ES-I3 (cell line): ENCODE results near the gene DMD.

Experiments
- H3K36me3 ChIP-seq: 2 replicates; pipeline ENCODE4 v1.6.1; 2013; ENCODE audit warnings: mild to moderate bottlenecking, low read length, control low read depth, moderate library complexity; ENCODE audit not compliant: insufficient read depth
- H3K4me1 ChIP-seq: 2 replicates; pipeline ENCODE4 v1.6.1; 2013; ENCODE audit warnings: mild to moderate bottlenecking, control low read depth, low read length; ENCODE audit not compliant: insufficient read depth
- H3K9ac ChIP-seq: 2 replicates; pipeline ENCODE4 v1.6.1; 2013; ENCODE audit warnings: low read depth, mild to moderate bottlenecking, low read length, moderate library complexity
- H3K9me3 ChIP-seq: 2 replicates; pipeline ENCODE4 v1.6.1; 2013; ENCODE audit warnings: mild to moderate bottlenecking, low read length, moderate library complexity; ENCODE audit not compliant: control insufficient read depth, insufficient read depth

The DMD gene

DNA sequence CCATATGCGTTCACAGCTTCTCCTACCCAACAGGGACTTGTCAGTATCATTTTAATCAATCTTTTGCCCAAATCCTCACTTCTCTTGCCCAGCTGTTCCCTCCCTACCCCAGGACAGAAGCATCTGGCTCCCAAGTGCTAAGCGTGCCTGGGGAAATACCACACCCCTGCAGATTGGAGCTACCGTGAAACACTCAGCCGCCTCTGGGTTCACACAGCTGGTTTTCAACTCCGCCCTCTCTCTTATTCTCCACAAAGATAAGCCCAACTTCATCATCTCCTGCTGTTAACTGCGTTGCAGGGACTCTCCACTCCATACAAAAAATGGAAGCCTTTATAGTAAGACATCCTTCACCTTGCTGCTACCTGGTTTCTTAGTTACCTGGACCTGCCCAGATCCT lies 1992.2 kb downstream of the DMD start:
- Histone ChIP-seq H3K36me3 (no peaks in the 10 kb centered on the region), H3K4me1 (peaks cover 8% of the 10 kb centered on the region; the same call in 1 of the 2 replicates), H3K9ac (no peak overlapping the region), H3K9me3 (no peaks in the 10 kb centered on the region)

- H3K4me1 ChIP-seq, result peaks cover 5% of the 10 kb centered on the region; the same call in 1 of the 2 replicates
- no peaks in the 10 kb centered on the region for H3K9me3 ChIP-seq
- no peak overlapping the region for H3K9ac ChIP-seq
- no peaks in the 10 kb centered on the region for H3K36me3 ChIP-seq
These were observed 1994.3 kb downstream of the DMD start for GRCh38 chrX:31217084-31217483.

GRCh38 chrX:31215277-31215815 lies 1996.0 kb downstream of the DMD start:
- Histone ChIP-seq H3K36me3 (no peaks in the 10 kb centered on the region), H3K9me3 (no peaks in the 10 kb centered on the region), H3K4me1 (no peaks in the 10 kb centered on the region), H3K9ac (no peak overlapping the region)

DNA sequence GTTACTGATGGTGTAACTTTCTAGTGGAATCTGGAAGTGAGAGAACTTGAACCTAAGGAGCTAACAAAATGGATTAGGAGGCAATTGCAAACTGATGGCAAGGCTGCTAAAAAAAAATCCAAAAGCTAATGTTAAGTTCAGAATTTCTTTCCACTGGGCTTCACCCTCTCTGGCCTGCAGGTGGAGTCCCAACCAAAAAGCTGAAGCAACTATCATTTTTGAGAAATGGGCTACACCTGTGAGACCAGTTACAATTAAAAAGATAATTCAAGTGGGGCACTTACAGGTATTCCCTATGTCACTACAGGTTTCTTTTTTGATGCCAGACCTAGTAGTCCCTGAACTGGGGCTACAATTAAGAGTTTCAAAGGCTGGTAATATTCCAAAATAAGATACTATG lies 1997.4 kb downstream of the DMD start:
- no peak overlapping the region for H3K9ac ChIP-seq
- H3K9me3 ChIP-seq, result no peaks in the 10 kb centered on the region
- H3K36me3 ChIP-seq, result no peaks in the 10 kb centered on the region

GRCh38 chrX:31212856-31213748 lies 1998.2 kb downstream of the DMD start:
- Histone ChIP-seq H3K36me3 (no peaks in the 10 kb centered on the region), H3K9me3 (no peaks in the 10 kb centered on the region), H3K9ac (no peak overlapping the region), H3K4me1 (peaks cover 4% of the 10 kb centered on the region; the same call in 1 of the 2 replicates)

More for the DNA sequence above, 1997.4 kb downstream of the DMD start:
- H3K4me1 ChIP-seq, result peaks cover under 1% of the 10 kb centered on the region; the same call in 1 of the 2 replicates

DNA sequence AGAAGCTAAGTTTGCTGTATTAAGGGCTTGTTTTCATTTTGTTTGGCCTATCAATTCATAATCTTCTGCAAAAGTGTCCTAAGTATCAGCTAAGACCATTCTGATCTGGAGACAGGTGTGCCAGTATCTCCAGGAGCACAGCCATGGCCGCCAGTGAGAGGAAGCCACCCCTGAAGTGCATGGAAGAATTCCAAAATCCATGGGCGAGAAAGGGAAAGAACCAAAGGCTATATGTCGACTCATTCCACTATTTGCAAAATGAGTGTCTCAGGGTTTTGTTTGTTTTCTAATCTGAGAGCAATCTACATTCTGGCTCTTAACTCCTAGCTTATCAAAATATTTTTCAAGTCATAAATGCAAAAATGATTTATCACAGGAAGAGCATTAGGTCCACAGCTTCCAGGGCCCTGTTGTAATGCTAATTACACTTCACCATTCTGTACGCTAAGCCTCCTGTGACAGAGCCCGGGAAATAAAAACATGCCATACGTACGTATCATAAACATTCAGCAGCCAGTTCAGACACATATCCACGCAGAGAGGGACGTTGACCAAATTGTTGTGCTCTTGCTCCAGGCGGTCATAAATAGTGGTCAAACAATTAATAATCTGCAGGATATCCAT lies 2002.2 kb downstream of the DMD start:
- peaks cover 4% of the 10 kb centered on the region; the same call in 1 of the 2 replicates for H3K4me1 ChIP-seq
- H3K9ac ChIP-seq, result no peak overlapping the region
- H3K9me3 ChIP-seq, result no peaks in the 10 kb centered on the region
- no peaks in the 10 kb centered on the region; the same call in 1 of the 2 replicates for H3K36me3 ChIP-seq

DNA sequence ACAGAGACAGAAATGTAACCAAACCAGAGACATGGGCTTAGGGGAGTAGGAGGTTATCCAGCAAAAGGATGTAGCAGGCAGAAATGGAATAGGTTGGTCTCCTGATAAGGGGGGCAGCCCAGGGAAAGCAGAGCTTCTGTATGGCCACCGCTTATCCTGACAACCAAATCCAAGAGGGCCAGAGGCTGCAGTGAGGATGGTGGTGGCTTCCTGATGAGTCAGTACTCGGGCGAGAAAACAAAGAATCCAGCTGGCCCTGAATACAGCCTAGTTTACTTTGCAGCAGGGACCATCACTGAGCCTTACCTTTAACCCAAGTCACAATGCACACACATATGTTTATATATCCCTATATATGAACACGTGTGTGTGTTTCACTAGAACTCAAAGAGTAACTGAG lies 2009.8 kb downstream of the DMD start:
- Histone ChIP-seq H3K36me3 (no peaks in the 10 kb centered on the region), H3K4me1 (peaks cover 12% of the 10 kb centered on the region; the same call in 1 of the 2 replicates), H3K9ac (no peak overlapping the region), H3K9me3 (no peaks in the 10 kb centered on the region)

GRCh38 chrX:31200430-31200829 lies 2010.9 kb downstream of the DMD start:
- no peak overlapping the region for H3K9ac ChIP-seq
- no peaks in the 10 kb centered on the region for H3K9me3 ChIP-seq
- H3K4me1 ChIP-seq, result peaks cover 12% of the 10 kb centered on the region; the same call in 1 of the 2 replicates
- H3K36me3 ChIP-seq, result no peaks in the 10 kb centered on the region

DNA sequence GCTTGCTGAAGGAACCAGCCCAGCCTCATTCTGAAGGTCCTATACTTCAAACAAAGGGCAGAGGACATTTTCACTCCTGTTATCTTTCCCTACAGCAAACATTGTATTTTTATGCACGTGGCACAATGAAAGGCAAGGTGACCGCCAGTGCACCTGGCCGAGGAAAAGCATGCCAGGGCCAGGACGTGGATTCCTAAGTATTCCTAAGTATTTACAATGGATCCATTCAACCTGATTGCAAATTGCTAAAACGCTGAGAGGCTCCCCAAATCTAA lies 2011.6 kb downstream of the DMD start:
- Histone ChIP-seq H3K4me1 (peaks cover 12% of the 10 kb centered on the region; the same call in 1 of the 2 replicates), H3K9ac (no peak overlapping the region), H3K36me3 (no peaks in the 10 kb centered on the region), H3K9me3 (no peaks in the 10 kb centered on the region)

GRCh38 chrX:31199056-31199839 lies 2012.1 kb downstream of the DMD start:
- H3K9me3 ChIP-seq, result no peaks in the 10 kb centered on the region
- no peaks in the 10 kb centered on the region for H3K36me3 ChIP-seq
- H3K4me1 ChIP-seq, result peaks cover 12% of the 10 kb centered on the region; the same call in 1 of the 2 replicates
- no peak overlapping the region for H3K9ac ChIP-seq

GRCh38 chrX:31190221-31190975 lies 2021.0 kb downstream of the DMD start:
- H3K36me3 ChIP-seq, result no peaks in the 10 kb centered on the region
- H3K9ac ChIP-seq, result no peak overlapping the region
- H3K4me1 ChIP-seq, result no peaks in the 10 kb centered on the region
- H3K9me3 ChIP-seq, result no peaks in the 10 kb centered on the region

GRCh38 chrX:31186693-31187338 lies 2024.5 kb downstream of the DMD start:
- Histone ChIP-seq H3K9ac (no peak overlapping the region), H3K4me1 (no peaks in the 10 kb centered on the region), H3K9me3 (no peaks in the 10 kb centered on the region), H3K36me3 (no peaks in the 10 kb centered on the region)

DNA sequence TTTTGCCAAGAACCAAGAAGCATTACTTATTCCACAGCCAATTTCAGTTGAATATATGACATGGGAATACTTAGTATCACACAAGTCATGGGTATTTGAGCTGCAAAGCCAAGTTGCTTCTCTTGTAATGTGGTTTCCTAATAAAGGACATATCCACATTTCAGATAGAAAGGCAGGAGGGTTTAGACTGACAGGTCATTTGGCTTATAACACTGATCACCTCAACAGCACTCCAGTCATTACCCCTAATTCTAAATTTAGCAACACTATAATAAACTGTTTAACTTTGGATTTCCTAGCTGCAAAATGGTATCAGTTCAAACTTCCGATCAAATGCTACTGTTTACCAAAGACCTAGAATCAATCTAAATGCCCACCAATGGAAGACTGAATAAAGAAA lies 2025.5 kb downstream of the DMD start:
- H3K36me3 ChIP-seq, result no peaks in the 10 kb centered on the region

More for the DNA sequence above, 2025.5 kb downstream of the DMD start:
- H3K4me1 ChIP-seq, result no peaks in the 10 kb centered on the region
- no peak overlapping the region for H3K9ac ChIP-seq
- no peaks in the 10 kb centered on the region for H3K9me3 ChIP-seq
